Transverse colon (tissue), 4 donors: ENCODE measurements around the gene ADGRA1.

Source experiments
- CTCF ChIP-seq, 5 experiments: fragments of 200-600 bp in 3 of 5; fragments of 450-650 bp in 2 of 5; sonication (generic) in 3 of 5; IDR thresholded peaks; 1 replicate in 2 of 5; 2 replicates in 3 of 5; pipeline ENCODE4 v1.5.1; 2016 to 2017; ENCODE audit warnings: antibody characterized with exemption in 5 of 5, inconsistent platforms in 3 of 5, mild to moderate bottlenecking in 2 of 5, moderate library complexity in 1 of 5
- POLR2AphosphoS5 ChIP-seq, 3 donors: sonication (generic); formaldehyde crosslinking; IDR thresholded peaks; one replicate each; pipeline ENCODE4 v1.6.1; 2016; ENCODE audit warnings: antibody characterized with exemption in 3 of 3

GRCh38 chr10:133131734-133132472 is 44.2 kb downstream of the ADGRA1 start:
- TF ChIP-seq POLR2AphosphoS5 (IDR thresholded peaks at IDR 0.05) = no peak
- TF ChIP-seq CTCF (IDR thresholded peaks at IDR 0.05) = no peak
